GM19099 (cell line): ENCODE measurements around the gene SPSB2.

Experiments
- POLR2A ChIP-seq: IDR thresholded peaks from 3 replicates; pipeline ENCODE4 v1.6.1; 2011; ENCODE audit warnings: low read depth; ENCODE audit not compliant: insufficient read length; ENCODE audit errors: extremely low read depth

Gene SPSB2

DNA sequence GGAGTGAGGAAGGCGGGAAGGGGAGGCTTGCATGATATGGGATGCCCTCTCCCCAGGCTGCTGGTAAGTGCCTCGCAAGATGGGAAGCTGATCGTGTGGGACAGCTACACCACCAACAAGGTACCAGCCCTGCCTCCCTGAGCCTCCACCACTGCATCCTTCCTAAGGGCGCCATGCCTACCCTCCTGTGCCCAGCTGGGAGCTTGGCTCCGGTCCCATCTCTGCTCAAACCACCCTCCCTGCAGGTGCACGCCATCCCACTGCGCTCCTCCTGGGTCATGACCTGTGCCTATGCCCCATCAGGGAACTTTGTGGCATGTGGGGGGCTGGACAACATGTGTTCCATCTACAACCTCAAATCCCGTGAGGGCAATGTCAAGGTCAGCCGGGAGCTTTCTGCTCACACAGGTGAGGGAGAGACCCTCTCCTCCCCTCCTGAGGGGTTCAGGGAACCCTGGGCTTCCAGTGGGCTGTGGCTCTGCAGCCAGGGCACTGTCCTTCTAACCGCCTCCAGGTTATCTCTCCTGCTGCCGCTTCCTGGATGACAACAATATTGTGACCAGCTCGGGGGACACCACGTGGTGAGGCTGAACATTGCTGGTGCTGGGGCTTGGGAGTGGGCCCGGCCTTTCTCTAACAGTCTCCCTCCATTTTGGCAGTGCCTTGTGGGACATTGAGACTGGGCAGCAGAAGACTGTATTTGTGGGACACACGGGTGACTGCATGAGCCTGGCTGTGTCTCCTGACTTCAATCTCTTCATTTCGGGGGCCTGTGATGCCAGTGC is 29.8 kb downstream of the SPSB2 start:
- no peak for TF ChIP-seq POLR2A

DNA sequence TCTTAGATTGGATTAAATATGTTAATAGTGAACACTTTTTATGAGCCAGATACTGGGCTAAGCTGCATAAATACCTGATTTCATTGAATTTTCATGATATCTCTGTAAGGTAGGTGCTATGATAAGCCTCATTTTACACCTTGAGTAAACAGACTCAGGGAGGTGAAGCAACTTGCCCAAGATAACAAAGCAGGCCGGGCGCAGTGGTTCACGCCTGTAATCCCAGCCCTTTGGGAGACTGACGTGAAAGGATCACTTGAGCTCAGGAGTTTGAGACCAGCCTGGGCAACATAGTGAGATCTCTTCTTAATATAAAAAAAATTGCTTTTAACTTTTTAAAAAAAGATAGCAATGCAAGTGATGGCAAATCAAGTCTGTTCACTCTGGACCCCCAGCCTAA is 31.0 kb downstream of the SPSB2 start:
- TF ChIP-seq POLR2A = no peak

DNA sequence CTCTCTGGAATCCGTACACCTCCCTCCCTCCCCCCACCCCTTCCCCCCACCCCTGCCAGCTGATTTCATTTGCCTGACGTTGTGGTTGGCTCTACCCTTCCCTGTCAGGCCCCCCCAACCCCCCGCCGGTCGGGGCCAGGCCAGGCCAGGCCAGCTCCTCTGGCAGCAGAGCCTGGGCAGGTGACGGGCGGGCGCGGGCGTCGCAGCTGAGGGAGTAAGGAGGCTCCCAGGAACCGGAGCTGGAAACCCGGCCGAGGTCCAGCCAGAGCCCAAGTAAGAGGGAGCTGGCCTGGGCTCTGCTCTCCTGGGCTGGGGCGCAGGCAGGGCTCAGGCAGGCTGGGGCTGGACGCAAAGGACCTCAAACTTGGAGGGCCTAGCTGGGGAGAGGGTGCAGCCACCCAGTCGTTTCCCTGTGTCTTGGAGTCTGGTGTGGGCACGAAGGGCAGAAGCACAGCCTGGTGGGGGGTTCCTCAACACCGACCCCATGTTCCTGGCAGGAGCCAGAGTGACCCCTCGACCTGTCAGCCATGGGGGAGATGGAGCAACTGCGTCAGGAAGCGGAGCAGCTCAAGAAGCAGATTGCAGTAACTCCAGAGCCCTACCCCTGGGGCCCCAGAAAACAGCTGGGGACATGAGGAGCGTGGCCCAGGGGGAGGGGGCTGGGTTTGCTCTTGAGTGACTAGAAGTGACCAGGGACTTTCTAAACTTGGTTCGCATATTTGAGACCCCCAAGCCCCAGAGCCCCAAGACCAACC is 32.2 kb downstream of the SPSB2 start, which contains the start of gene GNB3:
Gene GNB3 (plus strand): TSS at position 165 of the 755 bp plus-strand sequence. CDS start 363 bp downstream, at position 528.
- TF ChIP-seq POLR2A = no peak

DNA sequence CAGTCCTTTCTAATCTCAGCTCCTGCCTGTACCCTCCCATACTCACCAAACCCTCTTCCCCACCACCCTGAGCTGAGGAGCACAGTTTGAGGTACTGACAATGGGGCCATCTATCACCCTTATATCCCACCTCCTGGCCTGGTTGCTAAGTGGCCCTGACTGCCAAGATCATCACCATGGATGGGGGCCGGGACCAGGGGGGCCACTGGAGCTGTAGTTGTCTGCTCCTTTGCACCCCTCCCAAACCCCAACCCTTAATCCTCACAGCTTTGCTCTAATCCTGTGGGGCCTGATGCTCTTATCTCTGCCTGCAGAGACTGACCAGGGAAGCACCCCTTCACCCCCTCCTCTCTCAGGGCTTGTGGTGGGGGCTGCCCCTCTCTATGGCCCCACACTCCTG is 32.8 kb downstream of the SPSB2 start:
- no peak for TF ChIP-seq POLR2A

DNA sequence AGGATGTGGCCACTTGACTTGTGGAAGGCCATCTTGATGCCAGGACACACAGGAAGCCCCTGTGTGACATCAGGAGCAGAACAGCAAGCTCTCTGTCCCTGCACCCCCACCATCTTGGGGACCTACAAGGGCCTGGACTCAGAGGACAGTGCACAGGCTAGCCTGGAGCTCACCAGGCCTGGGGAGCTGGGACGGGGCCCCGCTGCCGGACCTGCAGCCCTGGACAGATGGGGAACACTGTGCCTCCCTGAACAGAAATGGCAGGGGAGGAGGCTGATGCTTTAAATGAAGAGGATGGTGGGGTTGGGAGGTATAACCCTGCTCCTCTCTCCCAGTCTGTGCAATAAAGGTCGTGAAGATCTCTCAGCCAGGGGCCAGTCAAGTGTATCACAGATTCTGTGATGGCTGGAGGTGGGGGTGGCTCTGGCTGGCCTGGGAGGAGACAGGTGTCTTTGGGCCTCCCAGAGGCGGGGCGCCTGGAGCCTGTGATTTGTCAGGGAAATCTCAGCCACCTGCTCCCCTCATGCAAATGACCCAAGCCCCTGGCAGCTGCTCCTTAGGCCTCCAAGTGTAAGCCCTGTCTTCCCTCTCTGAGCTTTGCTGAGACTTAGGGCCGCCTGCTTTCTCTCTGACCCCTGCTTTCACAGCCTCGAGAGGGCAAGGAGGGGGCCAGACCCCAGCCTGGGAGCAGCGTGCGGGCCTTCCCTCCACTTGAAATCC is 33.5 kb downstream of the SPSB2 start:
- TF ChIP-seq POLR2A = peak; percentile 62

DNA sequence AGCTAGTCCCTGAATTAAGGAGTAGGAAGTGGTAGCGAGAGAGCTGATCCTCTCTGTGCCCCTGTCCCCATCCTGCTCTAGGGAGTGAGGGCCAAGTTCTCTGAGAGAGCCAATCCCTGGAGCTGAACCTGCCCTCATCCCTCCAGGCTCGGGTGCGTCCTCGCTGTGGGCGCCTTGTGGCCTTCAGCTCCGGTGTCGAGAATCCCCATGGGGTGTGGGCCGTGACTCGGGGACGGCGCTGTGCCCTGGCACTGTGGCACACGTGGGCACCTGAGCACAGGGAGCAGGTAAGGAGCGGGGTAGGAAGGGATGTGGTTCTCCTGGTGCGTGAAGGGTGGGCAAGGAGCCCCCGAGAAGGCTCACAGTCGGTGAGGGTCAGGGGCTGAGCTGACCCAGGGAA is 34.2 kb downstream of the SPSB2 start:
- TF ChIP-seq POLR2A = no peak

DNA sequence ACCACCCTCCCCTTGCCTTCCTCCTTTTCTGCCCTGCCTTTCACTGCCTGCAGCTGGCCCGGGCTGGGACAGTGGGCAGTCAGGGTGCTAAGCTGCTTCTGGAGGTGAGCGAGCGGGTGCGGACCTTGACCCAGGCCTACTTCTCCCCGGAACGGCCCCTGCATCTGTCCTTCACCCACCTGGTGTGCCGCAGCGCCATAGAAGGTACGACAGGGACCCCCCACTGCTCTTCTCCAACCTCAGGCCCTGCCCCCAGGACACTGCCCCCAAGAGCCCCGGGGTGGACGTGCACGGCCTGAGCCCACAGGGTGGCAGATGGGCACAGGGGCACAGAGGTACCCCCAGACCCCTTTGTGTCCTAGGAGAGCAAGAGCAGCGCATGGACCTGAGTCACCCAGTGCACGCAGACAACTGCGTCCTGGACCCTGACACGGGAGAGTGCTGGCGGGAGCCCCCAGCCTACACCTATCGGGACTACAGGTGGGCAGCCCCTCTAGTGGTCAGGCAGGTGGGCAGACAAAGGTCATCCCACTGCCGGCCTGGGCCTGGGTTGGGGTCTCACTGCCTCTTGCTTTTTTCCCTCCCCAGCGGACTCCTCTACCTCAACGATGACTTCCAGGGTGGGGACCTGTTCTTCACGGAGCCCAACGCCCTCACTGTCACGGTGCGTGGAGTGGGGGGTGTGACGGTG is 35.6 kb downstream of the SPSB2 start:
- TF ChIP-seq POLR2A = no peak

DNA sequence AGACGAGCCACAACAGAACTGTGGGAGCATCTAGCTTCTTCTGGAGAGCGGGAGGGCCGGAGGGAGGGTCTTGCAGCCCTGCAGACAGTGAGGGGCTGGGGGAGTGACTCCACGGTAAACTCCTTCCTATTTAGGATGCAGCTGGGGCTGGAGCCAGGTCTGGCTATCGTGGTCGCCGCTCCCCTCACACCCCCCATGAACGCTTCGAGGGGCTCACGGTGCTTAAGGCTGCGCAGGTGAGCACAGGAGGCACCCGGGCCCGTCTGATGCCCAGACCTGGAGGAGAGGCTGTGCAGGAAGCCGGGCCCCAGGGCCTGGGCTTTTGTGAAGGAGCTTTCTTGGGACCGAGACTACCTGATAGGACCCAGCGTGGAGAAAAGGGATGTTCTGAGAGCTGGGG is 36.3 kb downstream of the SPSB2 start:
- TF ChIP-seq POLR2A = no peak

DNA sequence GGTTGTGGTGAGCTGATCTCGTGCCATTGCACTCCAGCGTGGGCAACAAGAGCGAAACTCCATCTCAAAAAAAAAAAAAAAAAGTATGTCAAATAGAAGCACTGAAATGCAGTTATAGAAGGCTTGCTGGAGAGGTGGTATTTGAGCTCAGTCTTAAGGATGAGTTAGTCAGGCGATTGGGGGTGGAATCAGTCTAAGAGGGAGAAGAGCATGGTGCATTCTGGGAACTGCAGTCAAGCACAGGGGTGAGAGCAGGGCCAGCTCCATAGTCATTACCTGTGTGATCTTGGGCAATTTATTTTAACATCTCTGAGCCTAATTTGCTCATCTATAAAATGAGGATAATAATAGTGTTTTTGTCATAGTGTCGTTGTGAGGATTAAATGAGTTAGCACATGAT is 38.2 kb downstream of the SPSB2 start:
- no peak for TF ChIP-seq POLR2A

DNA sequence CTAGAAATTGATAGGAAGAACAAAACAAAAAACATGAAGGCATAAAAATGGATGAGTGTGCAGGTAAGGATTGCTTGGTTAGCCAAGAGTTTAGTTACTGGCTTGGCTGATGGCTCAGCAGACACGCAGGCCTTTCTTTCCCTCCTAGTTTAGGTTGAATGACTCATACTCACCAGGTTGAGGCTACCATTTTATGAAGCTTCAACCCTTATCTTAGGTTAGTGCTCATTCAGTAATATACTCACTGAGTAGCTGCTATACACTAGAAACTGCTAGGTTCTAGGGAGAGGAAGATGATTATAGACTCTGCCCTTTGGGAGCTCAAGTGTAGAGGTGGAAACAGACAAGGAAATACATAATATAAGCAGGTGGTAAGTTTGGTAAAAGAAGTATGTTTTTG is 38.8 kb downstream of the SPSB2 start:
- TF ChIP-seq POLR2A = no peak

DNA sequence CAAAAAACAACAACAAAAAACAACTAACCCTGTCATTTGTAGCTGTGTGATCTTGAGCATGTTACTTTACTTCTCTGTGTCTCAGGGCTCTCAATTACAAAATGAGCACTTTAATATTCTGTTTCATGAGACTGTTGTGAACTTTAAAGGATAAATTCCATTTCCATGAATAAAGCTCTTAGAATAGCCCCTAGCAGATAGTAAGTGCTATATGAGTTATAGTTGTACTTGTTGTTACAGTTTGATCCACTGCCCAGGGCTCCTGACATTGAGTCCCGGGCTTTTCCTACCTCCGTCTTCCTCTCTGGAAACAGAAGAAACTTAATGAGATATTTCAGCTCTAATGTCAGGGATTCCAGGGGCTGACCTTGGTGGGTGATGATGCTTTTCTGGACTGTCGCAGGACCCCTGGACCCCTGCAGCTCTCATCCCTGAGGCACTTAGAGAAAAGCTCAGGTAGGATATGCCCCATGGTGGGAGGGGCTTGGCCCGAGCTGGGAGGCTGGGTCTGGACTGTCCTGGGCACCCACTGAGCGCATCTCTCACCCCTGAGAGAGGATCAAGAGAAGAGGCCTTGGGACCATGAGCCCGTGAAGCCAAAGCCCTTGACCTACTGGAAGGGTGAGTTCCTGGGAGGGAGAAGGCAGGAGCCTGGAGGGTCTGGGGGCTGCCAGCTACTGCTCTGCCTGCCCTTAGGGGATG is 39.8 kb downstream of the SPSB2 start:
- TF ChIP-seq POLR2A = no peak

DNA sequence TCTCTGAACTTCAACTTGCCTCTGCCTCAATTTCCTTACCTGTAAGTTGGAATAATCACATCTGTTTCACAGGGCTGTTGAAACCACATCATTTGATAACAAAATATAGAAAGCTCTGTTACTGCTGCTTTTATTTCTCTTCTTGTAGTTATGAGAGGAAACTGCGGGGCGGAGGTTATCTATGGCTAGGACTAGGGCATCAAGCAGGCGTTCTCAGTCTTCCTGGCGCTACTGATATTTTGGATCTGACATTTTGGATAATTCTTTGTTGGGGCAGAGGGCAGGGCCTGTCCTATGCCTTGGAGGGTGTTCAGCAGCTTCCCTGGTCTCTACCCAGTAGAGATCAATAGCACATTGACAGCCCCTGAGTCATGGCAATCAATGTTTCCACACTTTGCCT is 41.0 kb downstream of the SPSB2 start:
- TF ChIP-seq POLR2A = no peak

DNA sequence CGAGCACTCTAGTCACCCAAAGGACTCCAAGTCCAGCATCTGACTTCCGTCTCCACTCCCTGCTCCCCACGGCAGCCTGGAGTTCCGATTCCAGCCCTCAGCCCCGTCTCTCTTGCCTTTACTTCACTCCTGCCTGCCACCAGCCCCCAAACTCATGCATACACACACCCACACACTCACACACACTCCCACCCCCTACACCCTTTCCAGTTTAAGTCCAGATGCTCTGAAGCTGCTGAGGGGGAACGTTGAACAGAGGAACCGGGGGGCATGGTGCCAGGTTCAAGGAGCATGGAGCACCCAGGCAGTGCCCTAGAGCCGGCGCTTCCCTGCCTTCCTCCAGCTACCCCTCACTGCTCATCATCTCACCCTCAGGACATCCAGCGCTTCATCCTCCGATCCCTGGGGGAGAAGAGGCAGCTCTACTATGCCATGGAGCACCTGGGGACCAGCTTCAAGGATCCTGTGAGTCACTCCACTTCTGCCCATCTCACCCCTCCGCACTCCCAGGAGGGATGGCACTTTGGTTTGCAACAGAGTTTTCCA is 41.6 kb downstream of the SPSB2 start:
- TF ChIP-seq POLR2A = no peak

DNA sequence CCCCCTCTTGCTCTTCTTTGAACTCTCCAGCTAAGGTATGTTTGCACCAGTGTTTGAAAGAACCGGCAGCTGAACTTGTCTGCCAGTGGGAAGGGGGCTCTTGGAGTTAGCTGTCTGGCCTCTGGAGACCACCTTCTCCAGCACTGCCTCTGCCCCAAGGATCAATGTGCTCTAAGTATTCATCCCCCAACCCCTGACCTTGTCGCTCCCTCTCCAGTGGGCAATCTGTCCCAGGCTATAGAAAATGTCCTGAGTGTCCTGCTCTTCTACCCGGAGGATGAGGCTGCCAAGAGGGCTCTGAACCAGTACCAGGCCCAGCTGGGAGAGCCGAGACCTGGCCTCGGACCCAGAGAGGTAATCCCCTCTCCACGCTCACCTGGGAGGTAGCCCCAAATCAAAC is 42.1 kb downstream of the SPSB2 start:
- TF ChIP-seq POLR2A = no peak
